Prostate gland (tissue), 2 donors: ENCODE results near the gene SCFD2.

ENCODE experiments used
- CTCF ChIP-seq, 4 experiments: fragments of 200-600 bp in 2 of 4; fragments of 450-650 bp in 2 of 4; sonication (generic) in 2 of 4; IDR thresholded peaks; 1 replicate in 3 of 4; 2 replicates in 1 of 4; pipeline ENCODE4 v1.5.1; 2016 to 2019; ENCODE audit warnings: antibody characterized with exemption in 4 of 4, mild to moderate bottlenecking in 2 of 4, moderate library complexity in 2 of 4
- POLR2A ChIP-seq: fragments of 450-650 bp; IDR thresholded peaks from one replicate; pipeline ENCODE4 v1.6.1; 2016; ENCODE audit warnings: antibody characterized with exemption, mild to moderate bottlenecking

GRCh38 chr4:52996261-52997131 lies 369.4 kb downstream of the SCFD2 start:
- TF ChIP-seq CTCF (IDR thresholded peaks at IDR 0.05) (no peak), POLR2A (no peak)
